GM10248 (cell line): Measurements from ENCODE around the gene RGS13.

Experiments used
- CTCF ChIA-PET: fragments of 300-600 bp; sonication (Branson Sonifier 250); formaldehyde crosslinking; extraction: SDS; loops from one replicate; lab custom pipeline; 2021; ENCODE audit warnings: antibody characterized with exemption; lab: Yijun Ruan, JAX
- POLR2A ChIA-PET: fragments of 350-650 bp; sonication (Branson Sonifier 250); formaldehyde crosslinking; extraction: SDS; loops from one replicate; lab custom pipeline; 2020; ENCODE audit warnings: antibody characterized with exemption; lab: Yijun Ruan, JAX
- DNase-seq: peaks from one replicate; pipeline ENCODE4 v3.0.0; 2012; ENCODE audit errors: extremely low spot score
- CTCF ChIP-seq: IDR thresholded peaks from 2 replicates; pipeline ENCODE4 v1.5.1; 2012; ENCODE audit warnings: mild to moderate bottlenecking, low read depth; ENCODE audit errors: extremely low read depth, missing control alignments, control extremely low read depth

Gene RGS13

GRCh38 chr1:192689459-192689858 lies 53.5 kb downstream of the RGS13 start:
- ChIA-PET CTCF (no interaction called here), POLR2A (no interaction called here)
- TF ChIP-seq CTCF, result no peak
- no peak for DNase-seq

- DNase-seq, result no peak
- ChIA-PET CTCF (no interaction called here), POLR2A (no interaction called here)
- TF ChIP-seq CTCF, result no peak
Measured at GRCh38 chr1:192691041-192691440, 55.1 kb downstream of the RGS13 start.

- ChIA-PET CTCF (interaction anchor here (1.5 to 1.7 kb wide), 2 partner anchors 10 to 221 kb away, joined by 3 to 4 read pairs; no protein-coding TSS in a partner anchor), POLR2A (no interaction called here)
- no peak for TF ChIP-seq CTCF
- DNase-seq, result no peak
Measured at GRCh38 chr1:192696082-192696481, 60.1 kb downstream of the RGS13 start.

- no peak for TF ChIP-seq CTCF
- ChIA-PET POLR2A (no interaction called here), CTCF (no interaction called here)
- no peak for DNase-seq
Measured at GRCh38 chr1:192697771-192698170, 61.8 kb downstream of the RGS13 start.

- no peak for DNase-seq
- POLR2A ChIA-PET, result no interaction called here
- CTCF ChIA-PET, result no interaction called here
- TF ChIP-seq CTCF, result no peak
Measured at GRCh38 chr1:192698731-192699130, 62.8 kb downstream of the RGS13 start.

GRCh38 chr1:192700834-192701271 lies 64.9 kb downstream of the RGS13 start:
- CTCF ChIA-PET, result interaction anchor here (1.6 kb wide), 1 partner anchor 22 kb away, joined by 3 read pairs; no protein-coding TSS in a partner anchor
- POLR2A ChIA-PET, result no interaction called here
- TF ChIP-seq CTCF, result no peak
- DNase-seq, result no peak
